Activated naive CD4-positive, alpha-beta T cell treated with anti-CD3 and anti-CD28 coated beads, Interleukin-2, amount 10 ng/mL, durations not matched to agents 7 days and 5 days (primary cell): ENCODE data around the gene SCMH1.

Experiments used
- CTCF ChIA-PET: fragments of 350-600 bp; sonication (Branson Sonifier 250); formaldehyde crosslinking; loops from one replicate; lab custom pipeline; 2021; ENCODE audit warnings: antibody characterized with exemption; lab: Charles Lee
- DNase-seq: peaks from one replicate; pipeline ENCODE4 v3.0.0-alpha.2; 2020
- H3K27ac Mint-ChIP-seq: one replicate; pipeline ENCODE4 v1.8.0; 2021; ENCODE audit warnings: mild to moderate bottlenecking, moderate library complexity, mixed read lengths
- H3K27me3 Mint-ChIP-seq: one replicate; pipeline ENCODE4 v1.8.0; 2021; ENCODE audit warnings: mild to moderate bottlenecking, mixed read lengths
- H3K36me3 Mint-ChIP-seq: one replicate; pipeline ENCODE4 v1.8.0; 2021; ENCODE audit warnings: mixed read lengths
- H3K4me1 Mint-ChIP-seq: one replicate; pipeline ENCODE4 v1.8.0; 2021; ENCODE audit warnings: mixed read lengths
- H3K4me3 Mint-ChIP-seq: one replicate; pipeline ENCODE4 v1.8.0; 2021; ENCODE audit warnings: mild to moderate bottlenecking, moderate library complexity, mixed read lengths
- H3K9me3 Mint-ChIP-seq: one replicate; pipeline ENCODE4 v1.8.0; 2021; ENCODE audit warnings: mixed read lengths

SCMH1 gene

GRCh38 chr1:41023279-41023990 is 218.7 kb downstream of the SCMH1 start:
- CTCF ChIA-PET = interaction anchor here (1.0 kb wide), 1 partner anchor 15 kb away, joined by 4 read pairs; no protein-coding TSS in a partner anchor
- no peak overlapping the region for H3K4me3 Mint-ChIP-seq

DNA sequence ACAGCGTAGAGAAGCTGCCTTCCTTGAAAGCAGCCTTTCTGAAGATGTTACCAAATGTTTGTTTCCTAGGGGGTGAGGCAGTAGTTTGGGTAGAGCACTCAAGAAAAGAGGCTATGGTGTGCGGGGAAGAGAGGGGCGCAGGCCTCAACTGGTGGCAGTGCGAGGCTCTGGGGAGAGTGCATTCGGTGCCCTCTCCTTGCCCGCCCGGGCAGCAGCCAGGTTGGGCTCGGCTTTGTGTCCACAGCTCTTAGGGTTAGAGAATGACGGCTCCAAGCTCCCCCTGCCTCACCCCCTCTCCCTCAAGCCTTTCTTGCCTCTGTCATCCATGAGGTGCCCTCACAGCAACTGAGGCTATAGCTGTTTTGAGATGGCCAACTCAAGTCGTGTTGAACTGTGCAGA is 219.7 kb downstream of the SCMH1 start:
- no peak overlapping the region for H3K4me3 Mint-ChIP-seq
- no peak overlapping the region for H3K27ac Mint-ChIP-seq
- no peak for DNase-seq
- CTCF ChIA-PET = interaction anchor here (1.0 kb wide), 1 partner anchor 16 kb away, joined by 4 read pairs; no protein-coding TSS in a partner anchor
- H3K36me3 Mint-ChIP-seq = peaks cover 7% of the 10 kb centered on the region
- H3K27me3 Mint-ChIP-seq = no peaks in the 10 kb centered on the region
- H3K4me1 Mint-ChIP-seq = peaks cover 21% of the 10 kb centered on the region
- no peaks in the 10 kb centered on the region for H3K9me3 Mint-ChIP-seq

More at GRCh38 chr1:41023279-41023990, 218.7 kb downstream of the SCMH1 start:
- Mint-ChIP-seq H3K27ac (no peak overlapping the region), H3K9me3 (no peaks in the 10 kb centered on the region), H3K36me3 (peaks cover 9% of the 10 kb centered on the region), H3K27me3 (no peaks in the 10 kb centered on the region), H3K4me1 (peaks cover 21% of the 10 kb centered on the region)
- no peak for DNase-seq

- no peak for DNase-seq
- H3K27me3 Mint-ChIP-seq = no peaks in the 10 kb centered on the region
- no peak within 1 kb of the TSS for H3K27ac Mint-ChIP-seq
- H3K4me3 Mint-ChIP-seq = no peak within 1 kb of the TSS
- peaks cover 7% of the 10 kb centered on the region for H3K36me3 Mint-ChIP-seq
- no peaks in the 10 kb centered on the region for H3K9me3 Mint-ChIP-seq
- H3K4me1 Mint-ChIP-seq = peaks cover 21% of the 10 kb centered on the region
- CTCF ChIA-PET = interaction anchor here (1.0 kb wide), 1 partner anchor 17 kb away, joined by 4 read pairs; no protein-coding TSS in a partner anchor
Measured at GRCh38 chr1:41021526-41022308, 220.4 kb downstream of the SCMH1 start, which contains the start of gene SLFNL1. SLFNL1 (minus strand) TSS chr1:41021725; CDS start chr1:41020660, 1,065 bp downstream.

GRCh38 chr1:41020654-41021053 is 221.5 kb downstream of the SCMH1 start:
- H3K36me3 Mint-ChIP-seq = peaks cover 9% of the 10 kb centered on the region
- DNase-seq = no peak
- H3K4me3 Mint-ChIP-seq = no peak overlapping the region
- peaks cover 14% of the 10 kb centered on the region for H3K4me1 Mint-ChIP-seq
- H3K27ac Mint-ChIP-seq = no peak overlapping the region
- H3K9me3 Mint-ChIP-seq = no peaks in the 10 kb centered on the region
- no peaks in the 10 kb centered on the region for H3K27me3 Mint-ChIP-seq
- CTCF ChIA-PET = no interaction called here

GRCh38 chr1:41020109-41020576 is 222.0 kb downstream of the SCMH1 start:
- CTCF ChIA-PET = no interaction called here
- Mint-ChIP-seq H3K27ac (no peak overlapping the region), H3K36me3 (peaks cover 9% of the 10 kb centered on the region), H3K9me3 (no peaks in the 10 kb centered on the region), H3K27me3 (no peaks in the 10 kb centered on the region), H3K4me3 (no peak overlapping the region), H3K4me1 (peaks cover 10% of the 10 kb centered on the region)
- no peak for DNase-seq

- Mint-ChIP-seq H3K27ac (no peak overlapping the region), H3K4me1 (peaks cover 15% of the 10 kb centered on the region), H3K27me3 (no peaks in the 10 kb centered on the region), H3K36me3 (peaks cover 9% of the 10 kb centered on the region), H3K4me3 (no peak overlapping the region), H3K9me3 (no peaks in the 10 kb centered on the region)
- DNase-seq = no peak
- CTCF ChIA-PET = no interaction called here
Measured at GRCh38 chr1:41019353-41019745, 222.8 kb downstream of the SCMH1 start.

GRCh38 chr1:41018018-41018410 is 224.1 kb downstream of the SCMH1 start:
- DNase-seq = no peak
- CTCF ChIA-PET = no interaction called here
- Mint-ChIP-seq H3K27me3 (no peaks in the 10 kb centered on the region), H3K9me3 (no peaks in the 10 kb centered on the region), H3K36me3 (peaks cover 11% of the 10 kb centered on the region), H3K4me1 (peaks cover 18% of the 10 kb centered on the region), H3K27ac (no peak overlapping the region), H3K4me3 (no peak overlapping the region)

GRCh38 chr1:41017141-41018017 is 224.7 kb downstream of the SCMH1 start:
- Mint-ChIP-seq H3K4me1 (peaks cover 18% of the 10 kb centered on the region), H3K4me3 (no peak overlapping the region), H3K27me3 (no peaks in the 10 kb centered on the region), H3K36me3 (peaks cover 11% of the 10 kb centered on the region), H3K27ac (no peak overlapping the region), H3K9me3 (no peaks in the 10 kb centered on the region)
- CTCF ChIA-PET = no interaction called here
- DNase-seq = no peak

DNA sequence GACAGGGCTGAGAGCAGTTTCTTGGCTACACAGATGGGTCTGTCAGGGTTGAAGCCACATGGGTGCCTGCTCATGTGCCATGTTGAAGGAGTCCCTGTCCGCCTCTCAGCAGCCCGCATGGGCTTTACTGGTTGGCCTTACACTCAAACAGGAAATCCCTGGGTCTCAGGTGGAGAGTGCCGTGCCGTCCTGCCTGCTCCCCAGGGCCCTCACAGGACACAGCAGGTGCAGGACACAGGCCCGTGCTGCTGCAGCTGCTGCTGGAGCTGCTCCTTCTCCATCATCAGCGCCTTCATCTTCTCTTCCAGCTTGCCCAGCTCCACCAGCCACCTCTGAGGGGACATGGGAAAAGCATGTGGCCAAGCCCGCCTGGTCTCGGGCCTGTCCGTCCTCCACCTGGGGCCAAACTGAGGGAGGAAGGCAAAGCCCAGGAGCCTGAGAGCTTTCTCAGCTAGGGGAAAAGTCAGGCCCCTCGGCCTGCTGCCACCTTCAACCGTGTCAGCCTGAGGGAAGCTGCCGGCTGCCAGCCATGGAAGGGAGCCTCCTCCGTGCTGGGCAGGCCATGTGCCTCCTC is 226.1 kb downstream of the SCMH1 start:
- H3K36me3 Mint-ChIP-seq = peaks cover 22% of the 10 kb centered on the region
- H3K27ac Mint-ChIP-seq = peak overlapping the region; percentile 33
- CTCF ChIA-PET = no interaction called here
- H3K4me1 Mint-ChIP-seq = peaks cover 11% of the 10 kb centered on the region
- H3K4me3 Mint-ChIP-seq = no peak overlapping the region
- H3K27me3 Mint-ChIP-seq = no peaks in the 10 kb centered on the region
- H3K9me3 Mint-ChIP-seq = no peaks in the 10 kb centered on the region
- DNase-seq = no peak

GRCh38 chr1:41015281-41015896 is 226.7 kb downstream of the SCMH1 start:
- Mint-ChIP-seq H3K27ac (peak overlapping the region; percentile 37), H3K4me3 (no peak overlapping the region), H3K36me3 (peaks cover 26% of the 10 kb centered on the region), H3K4me1 (peaks cover 10% of the 10 kb centered on the region), H3K27me3 (no peaks in the 10 kb centered on the region), H3K9me3 (no peaks in the 10 kb centered on the region)
- CTCF ChIA-PET = interaction anchor here (1.7 kb wide), 1 partner anchor 12 kb away, joined by 6 read pairs; no protein-coding TSS in a partner anchor
- DNase-seq = no peak

DNA sequence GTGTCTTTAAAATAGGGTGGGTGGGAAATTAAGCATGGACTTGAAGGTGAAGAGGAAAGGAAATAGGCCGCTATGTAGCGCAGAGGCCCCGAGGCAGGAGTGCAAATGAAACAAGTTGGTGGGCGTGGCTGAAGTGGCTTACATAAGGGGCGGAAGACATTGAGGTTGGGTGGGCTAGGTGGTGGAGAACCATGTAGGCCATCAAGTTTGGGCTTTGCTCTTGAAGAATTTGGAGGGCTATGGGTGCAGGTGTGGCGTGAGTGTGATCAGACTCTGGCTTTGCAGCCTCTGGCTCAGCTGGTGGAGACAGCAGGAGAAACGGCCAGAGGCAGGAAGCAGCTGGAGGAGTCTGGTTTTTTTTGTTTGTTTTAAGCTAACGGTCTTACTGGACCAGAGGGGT is 227.2 kb downstream of the SCMH1 start:
- Mint-ChIP-seq H3K9me3 (no peaks in the 10 kb centered on the region), H3K27ac (peak overlapping the region; percentile 39), H3K36me3 (peaks cover 29% of the 10 kb centered on the region), H3K4me1 (peaks cover 10% of the 10 kb centered on the region), H3K4me3 (no peak overlapping the region), H3K27me3 (no peaks in the 10 kb centered on the region)
- no peak for DNase-seq
- CTCF ChIA-PET = interaction anchor here (1.7 kb wide), 1 partner anchor 11 kb away, joined by 6 read pairs; no protein-coding TSS in a partner anchor

DNA sequence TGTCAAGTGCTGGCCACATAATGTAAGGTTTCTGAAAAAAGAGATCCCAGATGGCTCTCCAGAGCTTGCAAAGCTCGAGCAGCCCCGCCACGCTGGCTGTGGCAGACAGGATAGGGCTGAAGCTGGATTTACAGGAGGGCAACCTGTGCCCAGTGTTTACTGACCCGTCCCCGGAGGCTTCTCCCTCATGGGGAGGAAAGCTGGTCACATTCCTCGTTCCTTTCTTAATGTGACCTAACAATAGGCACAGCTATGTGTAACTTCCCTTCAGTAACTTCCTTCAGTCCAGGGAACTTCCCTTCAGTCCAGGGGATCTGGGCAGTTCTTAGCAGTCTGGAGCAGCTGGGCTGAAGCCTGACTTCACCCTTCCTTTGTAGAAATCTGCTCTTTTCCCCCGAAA is 228.3 kb downstream of the SCMH1 start:
- DNase-seq = no peak
- Mint-ChIP-seq H3K9me3 (no peaks in the 10 kb centered on the region), H3K4me1 (peaks cover 10% of the 10 kb centered on the region), H3K36me3 (peaks cover 36% of the 10 kb centered on the region), H3K27ac (no peak overlapping the region), H3K27me3 (no peaks in the 10 kb centered on the region), H3K4me3 (no peak overlapping the region)
- CTCF ChIA-PET = interaction anchor here (0.8 to 1.7 kb wide), 2 partner anchors 10 to 11 kb away, joined by 3 to 6 read pairs; no protein-coding TSS in a partner anchor

- DNase-seq = no peak
- CTCF ChIA-PET = no interaction called here
- no peaks in the 10 kb centered on the region for H3K9me3 Mint-ChIP-seq
- H3K36me3 Mint-ChIP-seq = peaks cover 44% of the 10 kb centered on the region
- no peak overlapping the region for H3K27ac Mint-ChIP-seq
- no peak overlapping the region for H3K4me3 Mint-ChIP-seq
- H3K27me3 Mint-ChIP-seq = no peaks in the 10 kb centered on the region
- peaks cover 10% of the 10 kb centered on the region for H3K4me1 Mint-ChIP-seq
Measured at GRCh38 chr1:41013024-41013423, 229.1 kb downstream of the SCMH1 start.
